ENCODE data around the gene IGFBPL1.

- TF ChIP-seq CTCF (IDR thresholded peaks at IDR 0.05) (no peak), POLR2A (IDR thresholded peaks at IDR 0.05) (no peak), POLR2AphosphoS5 (IDR thresholded peaks at IDR 0.05) (no peak)
These were observed 11.3 kb upstream of the IGFBPL1 start for GRCh38 chr9:38435521-38435920.

Data from suprapubic skin (tissue), 4 donors.